ENCODE data around the gene RGS6.

GRCh38 chr14:72476657-72477499 is 544.6 kb downstream of the RGS6 start:
- TF ChIP-seq CTCF (IDR thresholded peaks at IDR 0.05; ENCODE audit: insufficient read depth, low read depth, low read length) (no peak), EZH2 (IDR thresholded peaks at IDR 0.05; ENCODE audit: insufficient read depth, low read length) (no peak)

Data from astrocyte (in vitro differentiated cells and primary cell).